ENCODE results near the gene PODXL2. TPM values are rescaled to one million over a fixed set of nuclear protein-coding genes. Genes with fewer than 3 reads are reported as not detected.
"Not testable (repeated sequence)": the region's sequence is repeated elsewhere in the genome, so short reads cannot be mapped to it uniquely, and the experiment has no call there.

Gene PODXL2
- total RNA-seq, 1 experiment from 2014 or later, result 33.6 TPM

DNA sequence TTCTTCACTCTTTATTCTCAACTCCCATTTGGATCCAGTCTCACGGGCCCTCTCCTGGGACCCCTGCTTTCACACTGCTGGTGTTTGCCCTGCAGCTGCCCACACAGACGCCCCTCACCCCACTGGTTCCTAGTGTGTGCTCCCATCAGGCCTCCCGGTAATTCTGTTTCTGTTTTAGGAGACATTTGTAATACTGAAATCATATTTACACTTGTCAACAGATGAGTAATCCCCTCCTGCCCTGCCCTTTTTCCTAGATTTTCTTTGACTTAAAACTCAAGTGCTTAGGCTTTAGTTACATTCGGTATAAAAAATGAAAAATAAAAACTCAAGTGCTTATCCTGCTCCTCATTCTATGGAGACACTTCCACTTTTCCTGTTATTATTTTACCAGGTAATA, 25.4 kb downstream of the PODXL2 start:
- H3K4me1 Mint-ChIP-seq, result no peaks in the 10 kb centered on the region
- CTCF ChIA-PET, result interaction anchor here (0.8 kb wide), 1 partner anchor 479 kb away, joined by 3 read pairs; no protein-coding TSS in a partner anchor
- H3K27me3 Mint-ChIP-seq (ENCODE audit: low read depth), result no peaks in the 10 kb centered on the region
- no peak for ATAC-seq
- H3K27ac Mint-ChIP-seq, result no peak overlapping the region
- no peak for TF ChIP-seq ZNF219 (CRISPR knock-in tag; IDR thresholded peaks at IDR 0.05; ENCODE audit: borderline replicate concordance)
- TF ChIP-seq ESRRA (CRISPR knock-in tag; IDR thresholded peaks at IDR 0.05; ENCODE audit: borderline replicate concordance), result no peak
- no peak for TF ChIP-seq HMGA2 (CRISPR knock-in tag; IDR thresholded peaks at IDR 0.05)
- TF ChIP-seq NR2C2 (CRISPR knock-in tag; IDR thresholded peaks at IDR 0.05), result no peak
- no peak for TF ChIP-seq SP1 (CRISPR knock-in tag; conservative IDR thresholded peaks at IDR 0.05)
- TF ChIP-seq RELA (CRISPR knock-in tag; IDR thresholded peaks at IDR 0.05; ENCODE audit: borderline replicate concordance), result no peak
- no peak for TF ChIP-seq ZNF671 (CRISPR knock-in tag; IDR thresholded peaks at IDR 0.05)
- TF ChIP-seq RORB (CRISPR knock-in tag; IDR thresholded peaks at IDR 0.05), result no peak
- no peak for TF ChIP-seq ELF4 (CRISPR knock-in tag; IDR thresholded peaks at IDR 0.05; ENCODE audit: low read depth)
- TF ChIP-seq, protein P1, sequence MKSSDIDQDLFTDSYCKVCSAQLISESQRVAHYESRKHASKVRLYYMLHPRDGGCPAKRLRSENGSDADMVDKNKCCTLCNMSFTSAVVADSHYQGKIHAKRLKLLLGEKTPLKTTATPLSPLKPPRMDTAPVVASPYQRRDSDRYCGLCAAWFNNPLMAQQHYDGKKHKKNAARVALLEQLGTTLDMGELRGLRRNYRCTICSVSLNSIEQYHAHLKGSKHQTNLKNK (CRISPR knock-in tag; IDR thresholded peaks at IDR 0.05), result no peak
- TF ChIP-seq E2F1 (CRISPR knock-in tag; IDR thresholded peaks at IDR 0.05), result no peak
- TF ChIP-seq, protein P2, sequence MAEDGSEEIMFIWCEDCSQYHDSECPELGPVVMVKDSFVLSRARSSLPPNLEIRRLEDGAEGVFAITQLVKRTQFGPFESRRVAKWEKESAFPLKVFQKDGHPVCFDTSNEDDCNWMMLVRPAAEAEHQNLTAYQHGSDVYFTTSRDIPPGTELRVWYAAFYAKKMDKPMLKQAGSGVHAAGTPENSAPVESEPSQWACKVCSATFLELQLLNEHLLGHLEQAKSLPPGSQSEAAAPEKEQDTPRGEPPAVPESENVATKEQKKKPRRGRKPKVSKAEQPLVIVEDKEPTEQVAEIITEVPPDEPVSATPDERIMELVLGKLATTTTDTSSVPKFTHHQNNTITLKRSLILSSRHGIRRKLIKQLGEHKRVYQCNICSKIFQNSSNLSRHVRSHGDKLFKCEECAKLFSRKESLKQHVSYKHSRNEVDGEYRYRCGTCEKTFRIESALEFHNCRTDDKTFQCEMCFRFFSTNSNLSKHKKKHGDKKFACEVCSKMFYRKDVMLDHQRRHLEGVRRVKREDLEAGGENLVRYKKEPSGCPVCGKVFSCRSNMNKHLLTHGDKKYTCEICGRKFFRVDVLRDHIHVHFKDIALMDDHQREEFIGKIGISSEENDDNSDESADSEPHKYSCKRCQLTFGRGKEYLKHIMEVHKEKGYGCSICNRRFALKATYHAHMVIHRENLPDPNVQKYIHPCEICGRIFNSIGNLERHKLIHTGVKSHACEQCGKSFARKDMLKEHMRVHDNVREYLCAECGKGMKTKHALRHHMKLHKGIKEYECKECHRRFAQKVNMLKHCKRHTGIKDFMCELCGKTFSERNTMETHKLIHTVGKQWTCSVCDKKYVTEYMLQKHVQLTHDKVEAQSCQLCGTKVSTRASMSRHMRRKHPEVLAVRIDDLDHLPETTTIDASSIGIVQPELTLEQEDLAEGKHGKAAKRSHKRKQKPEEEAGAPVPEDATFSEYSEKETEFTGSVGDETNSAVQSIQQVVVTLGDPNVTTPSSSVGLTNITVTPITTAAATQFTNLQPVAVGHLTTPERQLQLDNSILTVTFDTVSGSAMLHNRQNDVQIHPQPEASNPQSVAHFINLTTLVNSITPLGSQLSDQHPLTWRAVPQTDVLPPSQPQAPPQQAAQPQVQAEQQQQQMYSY (CRISPR knock-in tag; IDR thresholded peaks at IDR 0.05), result no peak
- TF ChIP-seq KAT7 (CRISPR knock-in tag; IDR thresholded peaks at IDR 0.05; ENCODE audit: borderline replicate concordance), result no peak
- TF ChIP-seq, protein P3, sequence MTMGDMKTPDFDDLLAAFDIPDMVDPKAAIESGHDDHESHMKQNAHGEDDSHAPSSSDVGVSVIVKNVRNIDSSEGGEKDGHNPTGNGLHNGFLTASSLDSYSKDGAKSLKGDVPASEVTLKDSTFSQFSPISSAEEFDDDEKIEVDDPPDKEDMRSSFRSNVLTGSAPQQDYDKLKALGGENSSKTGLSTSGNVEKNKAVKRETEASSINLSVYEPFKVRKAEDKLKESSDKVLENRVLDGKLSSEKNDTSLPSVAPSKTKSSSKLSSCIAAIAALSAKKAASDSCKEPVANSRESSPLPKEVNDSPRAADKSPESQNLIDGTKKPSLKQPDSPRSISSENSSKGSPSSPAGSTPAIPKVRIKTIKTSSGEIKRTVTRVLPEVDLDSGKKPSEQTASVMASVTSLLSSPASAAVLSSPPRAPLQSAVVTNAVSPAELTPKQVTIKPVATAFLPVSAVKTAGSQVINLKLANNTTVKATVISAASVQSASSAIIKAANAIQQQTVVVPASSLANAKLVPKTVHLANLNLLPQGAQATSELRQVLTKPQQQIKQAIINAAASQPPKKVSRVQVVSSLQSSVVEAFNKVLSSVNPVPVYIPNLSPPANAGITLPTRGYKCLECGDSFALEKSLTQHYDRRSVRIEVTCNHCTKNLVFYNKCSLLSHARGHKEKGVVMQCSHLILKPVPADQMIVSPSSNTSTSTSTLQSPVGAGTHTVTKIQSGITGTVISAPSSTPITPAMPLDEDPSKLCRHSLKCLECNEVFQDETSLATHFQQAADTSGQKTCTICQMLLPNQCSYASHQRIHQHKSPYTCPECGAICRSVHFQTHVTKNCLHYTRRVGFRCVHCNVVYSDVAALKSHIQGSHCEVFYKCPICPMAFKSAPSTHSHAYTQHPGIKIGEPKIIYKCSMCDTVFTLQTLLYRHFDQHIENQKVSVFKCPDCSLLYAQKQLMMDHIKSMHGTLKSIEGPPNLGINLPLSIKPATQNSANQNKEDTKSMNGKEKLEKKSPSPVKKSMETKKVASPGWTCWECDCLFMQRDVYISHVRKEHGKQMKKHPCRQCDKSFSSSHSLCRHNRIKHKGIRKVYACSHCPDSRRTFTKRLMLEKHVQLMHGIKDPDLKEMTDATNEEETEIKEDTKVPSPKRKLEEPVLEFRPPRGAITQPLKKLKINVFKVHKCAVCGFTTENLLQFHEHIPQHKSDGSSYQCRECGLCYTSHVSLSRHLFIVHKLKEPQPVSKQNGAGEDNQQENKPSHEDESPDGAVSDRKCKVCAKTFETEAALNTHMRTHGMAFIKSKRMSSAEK (CRISPR knock-in tag; IDR thresholded peaks at IDR 0.05; ENCODE audit: borderline replicate concordance), result no peak
- TF ChIP-seq SOX15 (CRISPR knock-in tag; IDR thresholded peaks at IDR 0.05), result no peak
- TF ChIP-seq ZNF263 (CRISPR knock-in tag; IDR thresholded peaks at IDR 0.05; ENCODE audit: low read depth), result no peak
- POLR2A ChIA-PET, result no interaction called here
- DNase-seq (ENCODE audit: low spot score), result no peak
- H3K4me3 Mint-ChIP-seq, result no peak overlapping the region
- no peaks in the 10 kb centered on the region for H3K9me3 Mint-ChIP-seq
- no peaks in the 10 kb centered on the region for H3K36me3 Mint-ChIP-seq

GRCh38 chr3:127654993-127655392, 26.0 kb downstream of the PODXL2 start:
- DNase-seq (ENCODE audit: low spot score); H3K4me1 Mint-ChIP-seq; H3K9me3 Mint-ChIP-seq; H3K27me3 Mint-ChIP-seq (ENCODE audit: low read depth); H3K4me3 Mint-ChIP-seq; H3K27ac Mint-ChIP-seq; H3K36me3 Mint-ChIP-seq; POLR2A ChIA-PET; ATAC-seq: not testable (repeated sequence)
- CTCF ChIA-PET, result interaction anchor here (0.8 to 1.7 kb wide), 5 partner anchors 24 to 479 kb away, joined by 3 to 6 read pairs (median 3); no protein-coding TSS in a partner anchor
